Measurements from ENCODE around the gene AOAH.

AOAH gene

DNA sequence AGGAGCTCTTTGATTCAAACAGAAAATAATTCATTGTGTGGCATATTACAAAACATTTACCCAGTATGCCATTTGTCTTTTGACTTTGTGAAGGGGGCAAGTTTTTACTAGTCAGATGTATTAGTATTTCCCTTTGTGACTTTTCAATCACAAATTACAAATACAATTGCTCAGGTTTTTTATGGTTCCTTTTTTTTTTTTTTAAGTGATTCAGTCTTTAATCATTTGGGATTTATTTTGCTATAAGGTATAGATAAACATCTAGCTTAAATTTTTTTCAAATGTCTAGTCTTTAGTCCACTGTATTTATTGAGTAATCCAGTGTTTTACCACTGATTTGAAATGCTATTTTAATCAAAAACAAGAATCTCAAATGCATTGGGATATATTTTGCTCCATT lies 75.9 kb downstream of the AOAH start:
- no peak overlapping the region for H3K4me3 ChIP-seq (ENCODE audit: low read depth, low read length)
- no peak for DNase-seq
- no peak overlapping the region for H3K27ac ChIP-seq
- in situ Hi-C loops (cut with HindIII; ENCODE audit: low pct_ligation_motif_present, low sequenced_read_pairs): no loop called here
- no peaks in the 10 kb centered on the region for H3K27me3 ChIP-seq (replicated peaks)
- TF ChIP-seq, protein P1, sequence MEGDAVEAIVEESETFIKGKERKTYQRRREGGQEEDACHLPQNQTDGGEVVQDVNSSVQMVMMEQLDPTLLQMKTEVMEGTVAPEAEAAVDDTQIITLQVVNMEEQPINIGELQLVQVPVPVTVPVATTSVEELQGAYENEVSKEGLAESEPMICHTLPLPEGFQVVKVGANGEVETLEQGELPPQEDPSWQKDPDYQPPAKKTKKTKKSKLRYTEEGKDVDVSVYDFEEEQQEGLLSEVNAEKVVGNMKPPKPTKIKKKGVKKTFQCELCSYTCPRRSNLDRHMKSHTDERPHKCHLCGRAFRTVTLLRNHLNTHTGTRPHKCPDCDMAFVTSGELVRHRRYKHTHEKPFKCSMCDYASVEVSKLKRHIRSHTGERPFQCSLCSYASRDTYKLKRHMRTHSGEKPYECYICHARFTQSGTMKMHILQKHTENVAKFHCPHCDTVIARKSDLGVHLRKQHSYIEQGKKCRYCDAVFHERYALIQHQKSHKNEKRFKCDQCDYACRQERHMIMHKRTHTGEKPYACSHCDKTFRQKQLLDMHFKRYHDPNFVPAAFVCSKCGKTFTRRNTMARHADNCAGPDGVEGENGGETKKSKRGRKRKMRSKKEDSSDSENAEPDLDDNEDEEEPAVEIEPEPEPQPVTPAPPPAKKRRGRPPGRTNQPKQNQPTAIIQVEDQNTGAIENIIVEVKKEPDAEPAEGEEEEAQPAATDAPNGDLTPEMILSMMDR (IDR thresholded peaks at IDR 0.05; ENCODE audit: low read depth, low read length, missing control alignments): no peak
- H3K36me3 ChIP-seq (replicated peaks): no peaks in the 10 kb centered on the region

DNA sequence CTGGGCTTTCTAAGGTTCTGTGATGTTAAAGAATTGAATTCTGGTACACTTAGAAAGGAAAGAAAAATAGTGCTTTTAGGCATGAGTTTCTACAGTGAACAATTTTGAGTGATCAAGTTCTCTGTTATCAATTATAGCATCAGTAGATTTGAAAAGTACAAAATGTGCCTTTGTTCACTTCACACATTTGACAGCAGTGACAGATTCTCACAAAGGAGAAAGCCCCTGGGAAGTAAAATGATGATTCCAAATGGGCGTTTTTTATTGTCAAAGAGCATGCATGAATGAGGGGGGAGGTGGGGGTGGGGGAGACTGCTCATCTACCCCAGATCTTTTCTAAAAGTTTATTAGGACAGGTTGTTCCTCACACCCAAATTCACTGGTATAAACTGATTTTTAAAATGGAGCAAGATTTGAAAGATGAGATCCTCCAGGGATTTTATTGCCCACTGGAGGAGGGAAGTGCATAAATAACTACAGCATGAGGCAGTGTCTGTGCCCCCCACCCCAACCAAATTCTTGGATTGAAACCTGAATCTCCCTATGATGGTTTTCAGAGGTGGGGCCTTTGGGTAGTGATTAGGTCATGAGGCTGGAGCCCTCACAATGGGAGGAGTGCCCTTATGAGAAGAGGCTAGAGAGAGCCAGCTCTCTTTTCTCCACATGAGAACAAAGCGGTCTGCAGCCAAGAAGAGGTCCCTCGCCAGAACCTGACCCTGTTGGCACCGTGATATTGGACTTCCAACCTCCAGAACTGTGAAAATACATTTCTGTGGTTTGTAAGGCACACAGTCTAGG lies 79.5 kb downstream of the AOAH start:
- H3K36me3 ChIP-seq (replicated peaks): no peaks in the 10 kb centered on the region
- H3K27me3 ChIP-seq (replicated peaks): no peaks in the 10 kb centered on the region
- in situ Hi-C loops (cut with HindIII; ENCODE audit: low pct_ligation_motif_present, low sequenced_read_pairs): no loop called here
- H3K27ac ChIP-seq: no peak overlapping the region
- H3K4me3 ChIP-seq (ENCODE audit: low read depth, low read length): no peak overlapping the region
- TF ChIP-seq, protein P1 (IDR thresholded peaks at IDR 0.05; ENCODE audit: low read depth, low read length, missing control alignments): no peak
- DNase-seq: no peak

DNA sequence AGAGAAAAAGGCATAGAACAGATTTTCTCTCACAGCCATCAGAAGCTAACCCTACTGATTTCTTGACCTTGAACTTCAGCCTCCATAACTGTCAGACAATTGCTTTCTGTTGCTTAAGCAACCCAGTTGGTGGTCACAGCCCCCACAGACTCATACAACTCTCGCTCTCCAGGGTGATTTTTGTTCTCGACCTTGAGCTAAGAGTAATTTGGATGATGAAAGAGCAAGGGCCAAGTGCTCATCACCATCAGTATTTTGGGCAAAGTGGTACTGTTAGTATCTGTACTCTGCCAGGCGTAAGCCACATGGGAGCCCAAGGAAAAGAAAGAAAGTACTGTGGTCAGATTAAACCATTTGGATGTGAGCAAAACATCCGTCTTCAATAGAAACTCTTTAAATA lies 81.9 kb downstream of the AOAH start:
- Histone ChIP-seq H3K27me3 (replicated peaks) (no peaks in the 10 kb centered on the region), H3K4me3 (ENCODE audit: low read depth, low read length) (no peak overlapping the region), H3K27ac (no peak overlapping the region), H3K36me3 (replicated peaks) (no peaks in the 10 kb centered on the region)
- TF ChIP-seq, protein P1 (IDR thresholded peaks at IDR 0.05; ENCODE audit: low read depth, low read length, missing control alignments): no peak
- DNase-seq: no peak
- in situ Hi-C loops (cut with HindIII; ENCODE audit: low pct_ligation_motif_present, low sequenced_read_pairs): no loop called here

DNA sequence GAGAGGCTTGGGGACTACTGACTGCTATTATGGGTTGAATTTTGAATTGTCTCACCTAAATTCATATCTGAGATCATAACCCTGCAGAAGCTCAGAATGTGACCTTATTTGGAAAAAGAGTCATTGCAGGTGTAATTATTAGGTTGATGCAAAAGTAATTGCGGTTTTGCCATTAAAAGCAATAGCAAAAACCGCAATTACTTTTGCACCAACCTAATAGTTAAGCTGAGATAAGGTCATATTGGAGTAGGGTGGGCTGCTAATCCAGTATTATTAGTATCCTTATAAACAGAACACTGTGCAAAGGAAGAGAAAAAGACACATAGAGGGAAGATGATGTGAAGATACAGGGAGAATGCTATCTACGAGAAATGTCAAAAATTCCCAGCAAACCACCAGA lies 82.3 kb downstream of the AOAH start:
- in situ Hi-C loops (cut with HindIII; ENCODE audit: low pct_ligation_motif_present, low sequenced_read_pairs): no loop called here
- H3K4me3 ChIP-seq (ENCODE audit: low read depth, low read length): no peak overlapping the region
- no peak for DNase-seq
- no peaks in the 10 kb centered on the region for H3K27me3 ChIP-seq (replicated peaks)
- TF ChIP-seq, protein P1 (IDR thresholded peaks at IDR 0.05; ENCODE audit: low read depth, low read length, missing control alignments): no peak
- no peak overlapping the region for H3K27ac ChIP-seq
- no peaks in the 10 kb centered on the region for H3K36me3 ChIP-seq (replicated peaks)

DNA sequence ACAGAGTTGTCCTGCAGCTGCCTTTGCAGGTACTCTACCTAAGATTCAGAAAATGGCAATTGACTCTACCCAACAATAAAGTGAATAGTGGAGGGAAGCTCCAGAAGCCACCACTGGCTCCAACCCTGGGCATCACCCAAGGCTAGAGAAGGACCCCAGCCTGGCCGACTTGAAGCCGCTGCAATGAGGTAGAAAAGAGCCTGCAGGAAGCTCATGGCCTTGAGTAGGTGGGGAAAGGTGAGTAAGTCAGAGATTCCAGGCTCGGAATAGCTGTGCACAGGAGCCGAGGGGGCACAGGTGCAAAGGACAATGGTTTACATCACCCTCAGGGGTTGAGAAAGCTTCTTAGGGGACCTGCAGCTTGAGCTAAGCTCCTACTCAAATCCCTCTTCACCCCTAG lies 83.6 kb downstream of the AOAH start:
- in situ Hi-C loops (cut with HindIII; ENCODE audit: low pct_ligation_motif_present, low sequenced_read_pairs): no loop called here
- no peaks in the 10 kb centered on the region for H3K27me3 ChIP-seq (replicated peaks)
- no peak for DNase-seq
- no peak overlapping the region for H3K4me3 ChIP-seq (ENCODE audit: low read depth, low read length)
- H3K36me3 ChIP-seq (replicated peaks): no peaks in the 10 kb centered on the region
- H3K27ac ChIP-seq: no peak overlapping the region
- TF ChIP-seq, protein P1 (IDR thresholded peaks at IDR 0.05; ENCODE audit: low read depth, low read length, missing control alignments): no peak

DNA sequence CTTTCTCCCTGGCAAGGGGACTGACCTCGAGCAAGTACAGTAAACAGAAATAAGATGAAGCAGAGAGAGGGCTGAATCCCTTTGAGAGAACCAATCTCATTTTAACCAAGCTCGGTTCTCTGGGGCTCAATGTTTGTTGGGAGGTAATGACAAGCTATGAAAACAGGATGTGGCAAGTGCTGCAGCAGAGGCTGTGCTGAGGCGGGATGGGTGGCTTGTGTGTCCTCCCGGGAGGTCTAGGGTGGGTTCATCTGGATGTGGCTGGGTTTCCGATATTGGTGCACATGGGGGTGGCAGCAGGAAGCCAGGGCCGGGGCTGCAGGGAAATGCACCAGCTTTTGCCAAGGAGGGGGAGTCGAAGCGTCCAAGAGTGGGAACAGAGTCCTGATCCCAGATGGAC lies 84.5 kb downstream of the AOAH start:
- in situ Hi-C loops (cut with HindIII; ENCODE audit: low pct_ligation_motif_present, low sequenced_read_pairs): no loop called here
- TF ChIP-seq, protein P1 (IDR thresholded peaks at IDR 0.05; ENCODE audit: low read depth, low read length, missing control alignments): no peak
- H3K27ac ChIP-seq: no peak overlapping the region
- H3K36me3 ChIP-seq (replicated peaks): no peaks in the 10 kb centered on the region
- no peak for DNase-seq
- no peaks in the 10 kb centered on the region for H3K27me3 ChIP-seq (replicated peaks)
- H3K4me3 ChIP-seq (ENCODE audit: low read depth, low read length): no peak overlapping the region

Data from brain microvascular endothelial cell (primary cell).